ENCODE measurements around the gene DHX34. TPM values are rescaled to one million over a fixed set of nuclear protein-coding genes. Genes with fewer than 3 reads are reported as not detected.
"Not testable (repeated sequence)": the region's sequence is repeated elsewhere in the genome, so short reads cannot be mapped to it uniquely, and the experiment has no call there.

The DHX34 gene
- 11.9 TPM for total RNA-seq (2013)
- 10 to 100 TPM in 1 of 3 donors, 1 to 10 TPM in 2; 3.4 to 34.4 (median 3.8) TPM for polyA plus RNA-seq
- 31.4 and 34.2 TPM in 2 replicates for polyA minus RNA-seq
- total RNA-seq: 32.7 to 108 (median 75.8) reads per million in 11 experiments

- H3K4me3 Mint-ChIP-seq: peak within 1 kb of the TSS; percentile 97
- H3K4me1 ChIP-seq (ENCODE audit: control insufficient read depth in 1 of 2, insufficient read depth in 2 of 2, low read length in 2 of 2): peaks cover 40 to 54% of the 10 kb centered on the region in 2 donors
These were observed at the start of gene DHX34 for GRCh38 chr19:47348819-47349795. TSS of gene DHX34 (plus strand) at chr19:47349315. CDS start at chr19:47353031, 3,716 bp downstream.

GRCh38 chr19:47300867-47301266 is 48.2 kb upstream of the DHX34 start:
- Mint-ChIP-seq H3K4me3 (peak overlapping the region in 1 of 2 donors; percentile 26), H3K27ac (peak overlapping the region in 3 of 7 donors; percentile 8 to 64 (median 54))

More at GRCh38 chr19:47348819-47349795, at the start of gene DHX34:
- Histone ChIP-seq H3K36me3 (replicated peaks in 1 of 2; ENCODE audit: control insufficient read depth in 1 of 2, insufficient read depth in 2 of 2, low read length in 2 of 2) (peaks cover 13 to 22% of the 10 kb centered on the region in 2 donors), H3K79me2 (ENCODE audit: insufficient read depth, low read length) (peaks cover 45% of the 10 kb centered on the region), H3K4me3 (replicated peaks in 1 of 3; ENCODE audit: low read depth in 2 of 3, low read length in 3 of 3) (peak within 1 kb of the TSS; percentile 61 to 97 (median 85)), H3K9me3 (replicated peaks in 1 of 2; ENCODE audit: control insufficient read depth in 1 of 2, insufficient read depth in 1 of 2, low read length in 2 of 2) (no peaks in the 10 kb centered on the region), H3K4me2 (replicated peaks; ENCODE audit: extremely low read depth, low read length, poor library complexity, severe bottlenecking) (peak within 1 kb of the TSS; percentile 98), H4K20me1 (ENCODE audit: insufficient read depth, low read length) (no peaks in the 10 kb centered on the region), H3K27me3 (ENCODE audit: control insufficient read depth in 2 of 2, insufficient read depth in 2 of 2, low read length in 2 of 2) (no peaks in the 10 kb centered on the region), H3K27ac (ENCODE audit: low read depth in 1 of 2, low read length in 2 of 2) (peak within 1 kb of the TSS; percentile 83 to 98), H3K9ac (ENCODE audit: insufficient read depth, low read length, poor library complexity, severe bottlenecking) (peak within 1 kb of the TSS; percentile 92), H2AFZ (ENCODE audit: insufficient read depth, low read depth, low read length, poor library complexity, severe bottlenecking) (peak within 1 kb of the TSS; percentile 53)
- peak; percentile 91 for TF ChIP-seq CTCF (IDR thresholded peaks at IDR 0.05)
- peak; percentile 99 for DNase-seq
- peaks cover 47% of the 10 kb centered on the region for H3K4me1 Mint-ChIP-seq
- H3K9me3 Mint-ChIP-seq: peaks cover 0 to 4% (median 0%) of the 10 kb centered on the region in 7 donors
- peak within 1 kb of the TSS; percentile 96 to 100 (median 99) for H3K27ac Mint-ChIP-seq
- 3% methylated on average over 62 of the region's 63 CpGs for WGBS (ENCODE audit: insufficient coverage)
- intact Hi-C loops (cut with micrococcal nuclease): loop anchor here (2.0 to 5.0 kb wide), 3 partner anchors 42 to 52 kb away; partner anchors contain the start of gene C5AR1 (in 1 of the 2)
- peaks cover 33 to 41% of the 10 kb centered on the region in 2 donors for H3K36me3 Mint-ChIP-seq
- H3K27me3 Mint-ChIP-seq (ENCODE audit: low read depth in 3 of 3): peaks cover 0 to 3% (median 0%) of the 10 kb centered on the region in 3 donors

More at GRCh38 chr19:47300867-47301266, 48.2 kb upstream of the DHX34 start:
- Mint-ChIP-seq H3K27me3 (ENCODE audit: low read depth in 3 of 3) (peaks cover 9 to 31% (median 20%) of the 10 kb centered on the region in 3 donors), H3K4me1 (peaks cover 42% of the 10 kb centered on the region)
- H3K9me3 Mint-ChIP-seq; H3K79me2 ChIP-seq (ENCODE audit: insufficient read depth, low read length); H2AFZ ChIP-seq (ENCODE audit: insufficient read depth, low read depth, low read length, poor library complexity, severe bottlenecking); DNase-seq; intact Hi-C loops (cut with micrococcal nuclease); H3K36me3 Mint-ChIP-seq; H3K36me3 ChIP-seq (replicated peaks in 1 of 2; ENCODE audit: control insufficient read depth in 1 of 2, insufficient read depth in 2 of 2, low read length in 2 of 2); H3K4me2 ChIP-seq (replicated peaks; ENCODE audit: extremely low read depth, low read length, poor library complexity, severe bottlenecking); H3K27ac ChIP-seq (ENCODE audit: low read depth in 1 of 2, low read length in 2 of 2); H3K9ac ChIP-seq (ENCODE audit: insufficient read depth, low read length, poor library complexity, severe bottlenecking); H4K20me1 ChIP-seq (ENCODE audit: insufficient read depth, low read length); H3K27me3 ChIP-seq (ENCODE audit: control insufficient read depth in 2 of 2, insufficient read depth in 2 of 2, low read length in 2 of 2); H3K9me3 ChIP-seq (replicated peaks in 1 of 2; ENCODE audit: control insufficient read depth in 1 of 2, insufficient read depth in 1 of 2, low read length in 2 of 2); H3K4me3 ChIP-seq (replicated peaks in 1 of 3; ENCODE audit: low read depth in 2 of 3, low read length in 3 of 3): not testable (repeated sequence)
- peaks cover 24 to 47% of the 10 kb centered on the region in 2 donors for H3K4me1 ChIP-seq (ENCODE audit: control insufficient read depth in 1 of 2, insufficient read depth in 2 of 2, low read length in 2 of 2)
- 94% methylated on average over 6 of the region's 14 CpGs for WGBS (ENCODE audit: insufficient coverage)
